Peyer's patch (tissue), 4 donors: ENCODE results near the gene CAMK2D. TPM values are rescaled to one million over a fixed set of nuclear protein-coding genes. Genes with fewer than 3 reads are reported as not detected.

Source experiments
- DNase-seq, 3 donors: peaks; one replicate each; pipeline ENCODE4 v3.0.0-alpha.2; 2017 to 2019
- H3K27ac ChIP-seq, 4 donors: fragments of 200-600 bp; sonication (generic); one replicate each; pipeline ENCODE4 v1.5.1; 2016 to 2019
- H3K27me3 ChIP-seq, 2 donors: fragments of 200-600 bp; sonication (generic); one replicate each; pipeline ENCODE4 v1.5.1; 2019
- H3K36me3 ChIP-seq, 3 donors: fragments of 200-600 bp; sonication (generic); one replicate each; pipeline ENCODE4 v1.5.1; 2016 to 2019
- H3K4me1 ChIP-seq, 4 donors: fragments of 200-600 bp; sonication (generic); one replicate each; pipeline ENCODE4 v1.5.1; 2016 to 2019
- H3K4me3 ChIP-seq, 4 donors: fragments of 200-600 bp; sonication (generic); 1 replicate in 3 of 4; 2 replicates in 1 of 4; pipeline ENCODE4 v1.5.1; 2016 to 2019; ENCODE audit warnings: mild to moderate bottlenecking in 1 of 4
- H3K9me3 ChIP-seq, 4 donors: fragments of 200-600 bp; sonication (generic); one replicate each; pipeline ENCODE4 v1.5.1; 2016 to 2019; ENCODE audit warnings: mild to moderate bottlenecking in 1 of 4
- CTCF ChIP-seq, 6 experiments: fragments of 450-650 bp in 4 of 6; fragments of 200-600 bp in 2 of 6; sonication (generic) in 1 of 6; IDR thresholded peaks; one replicate each; pipeline ENCODE4 v1.5.1; 2017 to 2019; ENCODE audit warnings: antibody characterized with exemption in 6 of 6, mild to moderate bottlenecking in 3 of 6, moderate library complexity in 1 of 6
- POLR2A ChIP-seq, 2 donors: fragments of 450-650 bp; IDR thresholded peaks; one replicate each; pipeline ENCODE4 v1.5.1; 2017; ENCODE audit warnings: antibody characterized with exemption in 2 of 2, mild to moderate bottlenecking in 2 of 2, moderate library complexity in 2 of 2
- total RNA-seq, 4 donors: library from RNA; depleted of rRNA; stranded (reverse); fragments of >200 nt; gene quantifications; one replicate each; pipeline ENCODE4 v1.1.0, GENCODE V29; 2016

Gene CAMK2D
- total RNA-seq, 4 donors from 2014 or later: 38.8 to 125 (median 63.5) TPM

- no peak overlapping the region for H3K27ac ChIP-seq
- no peak overlapping the region for H3K4me3 ChIP-seq
- TF ChIP-seq CTCF (IDR thresholded peaks at IDR 0.05): no peak
- TF ChIP-seq POLR2A (IDR thresholded peaks at IDR 0.05): no peak
- no peaks in the 10 kb centered on the region for H3K27me3 ChIP-seq
- H3K9me3 ChIP-seq: no peaks in the 10 kb centered on the region
- H3K4me1 ChIP-seq: peaks cover 0 to 9% (median 0%) of the 10 kb centered on the region in 4 donors
- no peak for DNase-seq
- H3K36me3 ChIP-seq: peaks cover 0 to 11% (median 0%) of the 10 kb centered on the region in 3 donors
Measured at GRCh38 chr4:113553082-113553481, 208.5 kb downstream of the CAMK2D start.

- DNase-seq: no peak
- Histone ChIP-seq H3K27ac (no peak overlapping the region), H3K27me3 (no peaks in the 10 kb centered on the region), H3K9me3 (no peaks in the 10 kb centered on the region), H3K4me3 (no peak overlapping the region), H3K4me1 (peaks cover 0 to 19% (median 0%) of the 10 kb centered on the region in 4 donors), H3K36me3 (peaks cover 0 to 11% (median 0%) of the 10 kb centered on the region in 3 donors)
- TF ChIP-seq CTCF (IDR thresholded peaks at IDR 0.05): no peak
- TF ChIP-seq POLR2A (IDR thresholded peaks at IDR 0.05): no peak
Measured at GRCh38 chr4:113550510-113550909, 211.0 kb downstream of the CAMK2D start.

- no peak for DNase-seq
- H3K4me3 ChIP-seq: no peak overlapping the region
- H3K4me1 ChIP-seq: peaks cover 0 to 19% (median 0%) of the 10 kb centered on the region in 4 donors
- H3K27ac ChIP-seq: peak overlapping the region; percentile 40 to 81 (median 57)
- TF ChIP-seq POLR2A (IDR thresholded peaks at IDR 0.05): no peak
- no peak for TF ChIP-seq CTCF (IDR thresholded peaks at IDR 0.05)
- H3K27me3 ChIP-seq: no peaks in the 10 kb centered on the region
- no peaks in the 10 kb centered on the region for H3K9me3 ChIP-seq
- H3K36me3 ChIP-seq: peaks cover 0 to 11% (median 0%) of the 10 kb centered on the region in 3 donors
Measured at GRCh38 chr4:113548303-113548702, 213.2 kb downstream of the CAMK2D start.

- no peak for TF ChIP-seq POLR2A (IDR thresholded peaks at IDR 0.05)
- TF ChIP-seq CTCF (IDR thresholded peaks at IDR 0.05): peak; percentile 95 to 99 (median 98)
- Histone ChIP-seq H3K9me3 (no peaks in the 10 kb centered on the region), H3K27me3 (no peaks in the 10 kb centered on the region), H3K4me1 (peaks cover 0 to 19% (median 0%) of the 10 kb centered on the region in 4 donors), H3K4me3 (no peak overlapping the region), H3K27ac (peak overlapping the region; percentile 40 to 81 (median 57)), H3K36me3 (peaks cover 0 to 11% (median 0%) of the 10 kb centered on the region in 3 donors)
- peak; percentile 89 to 97 (median 92) for DNase-seq
Measured at GRCh38 chr4:113547487-113548042, 214.0 kb downstream of the CAMK2D start.

GRCh38 chr4:113541933-113542332 lies 219.6 kb downstream of the CAMK2D start:
- no peak overlapping the region for H3K4me3 ChIP-seq
- DNase-seq: no peak
- no peaks in the 10 kb centered on the region for H3K36me3 ChIP-seq
- TF ChIP-seq CTCF (IDR thresholded peaks at IDR 0.05) (no peak), POLR2A (IDR thresholded peaks at IDR 0.05) (no peak)
- no peaks in the 10 kb centered on the region for H3K9me3 ChIP-seq
- H3K4me1 ChIP-seq: peaks cover 0 to 1% (median 0%) of the 10 kb centered on the region in 4 donors
- no peak overlapping the region for H3K27ac ChIP-seq
- no peaks in the 10 kb centered on the region for H3K27me3 ChIP-seq
